ENCODE results near the gene ASPSCR1. TPM values are rescaled to one million over a fixed set of nuclear protein-coding genes. Genes with fewer than 3 reads are reported as not detected.
A peak's percentile ranks its signal among the peaks of the same experiment; 100 is the strongest.

ASPSCR1 gene
- total and polyA plus RNA-seq, 2 of the 13 experiments (the other 11 are each of a cell fraction or from before 2014, with no cell fraction given), result 274 to 314 TPM

- TF ChIP-seq MZF1 (CRISPR knock-in tag; IDR thresholded peaks at IDR 0.05; ENCODE audit: borderline replicate concordance) (peak; percentile 91; the same call in 1 of the 2 replicates), ELF1 (CRISPR knock-in tag; IDR thresholded peaks at IDR 0.05) (peak; percentile 54; the same call in 1 of the 2 replicates), CBFB (CRISPR knock-in tag; IDR thresholded peaks at IDR 0.05) (peak; percentile 14; the same call in 1 of the 2 replicates), TP53 (CRISPR knock-in tag; conservative IDR thresholded peaks at IDR 0.05) (peak; percentile 31), ZNF589 (CRISPR knock-in tag; conservative IDR thresholded peaks at IDR 0.05) (peak; percentile 98), ZNF761 (CRISPR knock-in tag; conservative IDR thresholded peaks at IDR 0.05) (peak; percentile 70; the same call in 1 of the 2 replicates), MEIS1 (CRISPR knock-in tag; IDR thresholded peaks at IDR 0.05; ENCODE audit: borderline replicate concordance) (peak; percentile 83), POGZ (CRISPR knock-in tag; IDR thresholded peaks at IDR 0.05) (peak; percentile 62; the same call in 1 of the 2 replicates), SETDB1 (CRISPR knock-in tag; IDR thresholded peaks at IDR 0.05; ENCODE audit: borderline replicate concordance) (peak; percentile 69; the same call in 1 of the 2 replicates), POLR2G (IDR thresholded peaks at IDR 0.05; ENCODE audit: low read depth, low read length) (peak; percentile 73), ZNF282 (IDR thresholded peaks at IDR 0.05; ENCODE audit: partially characterized antibody) (no peak), HMG20B (CRISPR knock-in tag; conservative IDR thresholded peaks at IDR 0.05) (peak; percentile 72; the same call in 1 of the 2 replicates), ZNF556 (CRISPR knock-in tag; IDR thresholded peaks at IDR 0.05; ENCODE audit: borderline replicate concordance) (no peak; the same call in 1 of the 2 replicates), ATAD3A (CRISPR knock-in tag; IDR thresholded peaks at IDR 0.05) (no peak), ZNF501 (CRISPR knock-in tag; IDR thresholded peaks at IDR 0.05) (peak; percentile 95), ZNF75D (CRISPR knock-in tag; IDR thresholded peaks at IDR 0.05; ENCODE audit: borderline replicate concordance) (peak; percentile 90; the same call in 1 of the 2 replicates), ZNF788 (CRISPR knock-in tag; IDR thresholded peaks at IDR 0.05; ENCODE audit: borderline replicate concordance) (peak; percentile 97), HOXA7 (CRISPR knock-in tag; IDR thresholded peaks at IDR 0.05) (peak; percentile 63; the same call in 1 of the 2 replicates), SAFB2 (CRISPR knock-in tag; IDR thresholded peaks at IDR 0.05; ENCODE audit: borderline replicate concordance, low read depth) (peak; percentile 96), AGO2 (optimal IDR thresholded peaks at IDR 0.05; ENCODE audit: low read depth, low read length) (peak; percentile 99), NBN (conservative IDR thresholded peaks at IDR 0.05) (no peak), SYNCRIP (IDR thresholded peaks at IDR 0.05; ENCODE audit: insufficient read depth, low read depth, low read length) (no peak), SNAI1 (CRISPR knock-in tag; IDR thresholded peaks at IDR 0.05; ENCODE audit: borderline replicate concordance) (peak; percentile 97), IKZF1 (IDR thresholded peaks at IDR 0.05) (no peak)
- TF ChIP-seq, protein P1, sequence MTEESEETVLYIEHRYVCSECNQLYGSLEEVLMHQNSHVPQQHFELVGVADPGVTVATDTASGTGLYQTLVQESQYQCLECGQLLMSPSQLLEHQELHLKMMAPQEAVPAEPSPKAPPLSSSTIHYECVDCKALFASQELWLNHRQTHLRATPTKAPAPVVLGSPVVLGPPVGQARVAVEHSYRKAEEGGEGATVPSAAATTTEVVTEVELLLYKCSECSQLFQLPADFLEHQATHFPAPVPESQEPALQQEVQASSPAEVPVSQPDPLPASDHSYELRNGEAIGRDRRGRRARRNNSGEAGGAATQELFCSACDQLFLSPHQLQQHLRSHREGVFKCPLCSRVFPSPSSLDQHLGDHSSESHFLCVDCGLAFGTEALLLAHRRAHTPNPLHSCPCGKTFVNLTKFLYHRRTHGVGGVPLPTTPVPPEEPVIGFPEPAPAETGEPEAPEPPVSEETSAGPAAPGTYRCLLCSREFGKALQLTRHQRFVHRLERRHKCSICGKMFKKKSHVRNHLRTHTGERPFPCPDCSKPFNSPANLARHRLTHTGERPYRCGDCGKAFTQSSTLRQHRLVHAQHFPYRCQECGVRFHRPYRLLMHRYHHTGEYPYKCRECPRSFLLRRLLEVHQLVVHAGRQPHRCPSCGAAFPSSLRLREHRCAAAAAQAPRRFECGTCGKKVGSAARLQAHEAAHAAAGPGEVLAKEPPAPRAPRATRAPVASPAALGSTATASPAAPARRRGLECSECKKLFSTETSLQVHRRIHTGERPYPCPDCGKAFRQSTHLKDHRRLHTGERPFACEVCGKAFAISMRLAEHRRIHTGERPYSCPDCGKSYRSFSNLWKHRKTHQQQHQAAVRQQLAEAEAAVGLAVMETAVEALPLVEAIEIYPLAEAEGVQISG (CRISPR knock-in tag; IDR thresholded peaks at IDR 0.05), result peak; percentile 92
- TF ChIP-seq, protein P2, sequence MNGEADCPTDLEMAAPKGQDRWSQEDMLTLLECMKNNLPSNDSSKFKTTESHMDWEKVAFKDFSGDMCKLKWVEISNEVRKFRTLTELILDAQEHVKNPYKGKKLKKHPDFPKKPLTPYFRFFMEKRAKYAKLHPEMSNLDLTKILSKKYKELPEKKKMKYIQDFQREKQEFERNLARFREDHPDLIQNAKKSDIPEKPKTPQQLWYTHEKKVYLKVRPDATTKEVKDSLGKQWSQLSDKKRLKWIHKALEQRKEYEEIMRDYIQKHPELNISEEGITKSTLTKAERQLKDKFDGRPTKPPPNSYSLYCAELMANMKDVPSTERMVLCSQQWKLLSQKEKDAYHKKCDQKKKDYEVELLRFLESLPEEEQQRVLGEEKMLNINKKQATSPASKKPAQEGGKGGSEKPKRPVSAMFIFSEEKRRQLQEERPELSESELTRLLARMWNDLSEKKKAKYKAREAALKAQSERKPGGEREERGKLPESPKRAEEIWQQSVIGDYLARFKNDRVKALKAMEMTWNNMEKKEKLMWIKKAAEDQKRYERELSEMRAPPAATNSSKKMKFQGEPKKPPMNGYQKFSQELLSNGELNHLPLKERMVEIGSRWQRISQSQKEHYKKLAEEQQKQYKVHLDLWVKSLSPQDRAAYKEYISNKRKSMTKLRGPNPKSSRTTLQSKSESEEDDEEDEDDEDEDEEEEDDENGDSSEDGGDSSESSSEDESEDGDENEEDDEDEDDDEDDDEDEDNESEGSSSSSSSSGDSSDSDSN (CRISPR knock-in tag; IDR thresholded peaks at IDR 0.05), result peak; percentile 89; the same call in 1 of the 2 replicates
Measured at GRCh38 chr17:81992306-81993102, 15.1 kb downstream of the ASPSCR1 start (continued).
